ENCODE results near the gene ZNF527. TPM values are rescaled to one million over a fixed set of nuclear protein-coding genes. Genes with fewer than 3 reads are reported as not detected.
"Not testable (repeated sequence)": the region's sequence is repeated elsewhere in the genome, so short reads cannot be mapped to it uniquely, and the experiment has no call there.

ZNF527 gene
- total RNA-seq (ENCODE audit: insufficient read depth, low replicate concordance), result 16.6 TPM

- peak; percentile 99 for DNase-seq (ENCODE audit: low spot score)
Observed at GRCh38 chr19:37370880-37371661, at the start of gene ZNF527. Gene ZNF527, plus strand, starts transcription at chr19:37371099. Its CDS starts 3,100 bp downstream, at chr19:37374199.

- DNase-seq (ENCODE audit: low spot score), result no peak
Observed at GRCh38 chr19:37329686-37330085, 41.2 kb upstream of the ZNF527 start.

- no peak for DNase-seq (ENCODE audit: low spot score)
Observed at GRCh38 chr19:37332839-37333238, 38.1 kb upstream of the ZNF527 start.

GRCh38 chr19:37333457-37333856, 37.4 kb upstream of the ZNF527 start:
- DNase-seq (ENCODE audit: low spot score), result no peak

DNA sequence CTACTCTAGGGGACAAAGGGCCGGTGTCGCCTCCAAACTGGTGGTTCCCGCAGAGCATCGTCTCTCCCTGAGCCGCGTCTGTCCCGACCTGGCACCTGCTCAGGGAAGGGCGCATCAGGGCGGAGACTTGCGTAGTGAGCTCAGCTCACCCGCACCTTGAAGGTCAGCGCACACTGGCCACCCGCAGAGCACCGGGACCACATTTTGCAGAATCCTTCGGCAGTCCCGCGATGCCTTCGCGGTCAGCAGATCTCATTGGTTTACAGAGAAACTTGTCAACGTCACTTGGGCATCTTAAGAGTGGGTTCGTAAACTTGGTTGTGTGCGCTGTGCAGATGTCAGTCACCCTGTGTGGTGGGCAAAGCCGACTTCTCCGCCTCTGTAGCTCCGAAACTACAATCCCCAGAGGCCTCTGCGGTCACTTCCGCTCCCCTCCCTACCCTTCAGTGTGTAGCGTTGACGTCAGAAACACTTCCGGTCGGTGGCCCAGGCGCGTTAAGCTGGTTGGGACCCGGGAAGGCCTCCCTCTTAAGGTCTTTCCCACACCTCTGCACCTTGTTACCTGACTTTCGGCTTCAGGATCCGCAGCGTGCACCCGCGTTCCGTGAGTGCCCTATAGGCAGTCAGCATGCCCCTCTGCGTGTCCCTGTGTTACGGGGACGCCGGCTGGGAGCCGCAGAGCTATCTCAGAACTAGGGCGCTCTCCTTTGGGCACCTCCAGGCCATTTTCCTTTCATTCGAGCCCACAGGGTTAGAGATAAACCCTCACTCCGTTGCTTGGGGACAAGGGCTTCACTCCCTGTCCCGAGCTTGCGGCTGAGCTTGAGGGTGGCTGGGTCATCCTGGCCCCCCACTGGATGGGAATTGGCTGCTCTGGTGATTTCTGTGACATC, 36.5 kb upstream of the ZNF527 start:
- peak; percentile 98 for DNase-seq (ENCODE audit: low spot score)

DNA sequence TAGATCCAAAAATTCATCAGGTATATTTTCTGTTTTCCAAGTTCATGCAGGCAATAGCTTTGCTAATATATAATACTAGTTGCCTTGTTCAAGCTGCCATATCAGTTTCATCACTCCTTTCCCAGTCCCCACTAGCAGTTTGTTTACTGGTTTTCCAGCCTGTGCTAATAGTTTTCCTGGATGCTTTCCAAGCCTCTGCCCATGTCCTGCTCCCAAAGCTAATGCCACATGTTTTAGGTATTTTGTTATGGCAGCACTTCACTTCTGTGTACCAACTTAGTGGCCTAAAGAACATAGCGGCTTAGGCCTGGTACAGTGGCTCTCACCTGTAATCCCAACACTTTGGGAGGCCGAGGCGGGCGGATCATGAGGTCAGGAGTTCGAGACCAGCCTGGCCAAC, 28.1 kb upstream of the ZNF527 start:
- no peak for DNase-seq (ENCODE audit: low spot score)

DNA sequence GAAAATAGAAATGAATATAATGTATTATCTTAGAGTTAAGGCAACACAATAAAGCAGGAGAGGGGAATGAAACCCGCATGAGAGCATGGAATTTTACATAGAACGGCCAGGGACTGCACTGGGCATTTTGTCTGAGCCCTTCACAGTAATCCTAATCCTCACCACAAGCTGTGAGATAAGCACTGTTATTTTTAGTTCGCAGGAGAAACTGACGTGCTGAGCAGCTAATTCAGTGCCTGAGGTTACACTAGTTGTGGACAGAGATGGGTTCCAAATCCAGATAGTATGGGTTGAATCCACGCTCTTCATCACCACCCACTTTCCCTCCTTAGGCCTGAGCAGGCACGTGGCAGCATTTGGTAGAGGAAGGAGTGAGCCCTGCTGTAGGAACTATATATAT, 24.8 kb upstream of the ZNF527 start:
- DNase-seq (ENCODE audit: low spot score), result peak; percentile 21

GRCh38 chr19:37348060-37348459, 22.8 kb upstream of the ZNF527 start:
- no peak for DNase-seq (ENCODE audit: low spot score)

DNA sequence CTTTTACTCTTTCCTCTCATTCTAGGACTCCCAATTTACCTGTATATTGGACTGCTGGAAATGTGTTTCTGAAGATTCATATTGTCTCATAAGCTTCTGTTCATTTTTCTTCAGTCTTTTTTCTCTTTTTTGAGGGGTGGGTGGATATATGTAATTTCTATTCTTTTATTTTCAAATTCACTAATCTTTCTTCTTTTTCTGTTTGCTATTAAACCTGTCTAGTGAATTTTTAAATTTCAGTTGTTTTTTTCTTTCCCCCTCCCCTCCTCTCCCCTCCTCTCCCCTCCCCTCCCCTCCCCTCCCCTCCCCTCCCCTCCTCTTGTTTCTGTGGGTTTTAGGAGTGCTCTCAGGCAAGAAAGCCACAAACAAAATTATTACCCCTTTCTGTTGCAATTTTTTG, 16.9 kb upstream of the ZNF527 start:
- DNase-seq (ENCODE audit: low spot score), result no peak

DNA sequence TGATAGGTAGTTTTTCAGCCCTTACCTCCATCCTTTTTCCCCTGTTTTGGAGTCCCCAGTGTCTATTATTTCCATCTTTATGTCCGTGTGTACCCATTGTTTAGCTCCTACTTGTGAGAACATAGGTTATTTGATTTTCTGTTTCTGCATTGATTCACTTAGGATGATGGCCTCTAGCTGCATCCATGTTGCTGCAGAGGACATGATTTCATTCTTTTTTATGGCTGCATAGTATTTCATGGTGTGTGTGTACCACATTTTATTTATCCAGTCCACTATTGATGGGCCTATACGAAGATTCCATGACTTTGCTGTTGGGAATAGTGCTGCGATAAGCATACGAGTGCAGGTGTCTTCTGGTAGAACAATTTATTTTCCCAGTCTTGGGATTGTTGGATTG, 15.0 kb upstream of the ZNF527 start:
- DNase-seq (ENCODE audit: low spot score), result no peak

DNA sequence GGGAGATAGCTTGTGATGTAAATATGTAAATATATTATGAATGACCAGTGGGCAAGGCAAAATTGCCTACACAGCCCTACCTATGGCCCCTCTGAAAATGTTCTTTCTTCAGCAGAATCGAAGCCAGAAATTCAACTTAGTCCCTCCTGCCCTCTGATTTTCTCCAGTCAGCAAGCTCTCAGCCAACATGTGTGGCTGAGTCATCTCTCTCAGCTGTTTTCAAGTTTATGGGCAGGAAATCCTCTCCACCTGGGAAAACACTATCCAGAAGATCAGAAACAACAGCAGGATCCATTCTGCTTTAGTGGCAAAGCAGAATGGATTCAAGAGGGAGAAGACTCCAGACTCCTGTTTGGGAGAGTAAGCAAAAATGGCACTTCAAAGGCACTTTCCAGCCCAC, 8.9 kb upstream of the ZNF527 start:
- DNase-seq (ENCODE audit: low spot score), result peak; percentile 14

GRCh38 chr19:37362733-37363132, 8.2 kb upstream of the ZNF527 start:
- no peak for DNase-seq (ENCODE audit: low spot score)

GRCh38 chr19:37370386-37370879, 466 bp upstream of the ZNF527 start:
- not testable (repeated sequence) for DNase-seq (ENCODE audit: low spot score)

GRCh38 chr19:37389234-37389633, 18.3 kb downstream of the ZNF527 start:
- DNase-seq (ENCODE audit: low spot score), result no peak

GRCh38 chr19:37391399-37391798, 20.5 kb downstream of the ZNF527 start:
- not testable (repeated sequence) for DNase-seq (ENCODE audit: low spot score)

- no peak for DNase-seq (ENCODE audit: low spot score)
Observed at GRCh38 chr19:37401078-37401477, 30.2 kb downstream of the ZNF527 start.

DNA sequence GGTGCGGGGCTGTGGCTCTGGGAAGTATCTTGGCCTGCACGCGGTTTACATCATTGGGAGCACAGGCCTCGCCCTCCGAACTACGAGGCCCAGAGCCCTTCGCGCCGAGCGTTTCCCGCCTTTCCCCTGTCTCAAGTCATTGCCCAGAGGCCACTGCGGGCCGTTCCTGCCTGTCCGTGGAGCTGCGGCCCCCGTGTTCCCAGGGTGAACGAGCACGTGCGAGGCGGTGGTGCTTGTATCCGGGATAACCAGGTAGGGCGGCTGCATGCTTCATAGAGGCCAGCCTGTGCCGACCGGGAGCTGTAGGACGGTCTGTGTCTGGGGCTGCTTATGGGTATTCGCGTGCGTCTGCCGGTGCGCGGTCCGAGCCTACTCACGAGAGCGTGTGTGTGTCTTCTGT, 32.5 kb downstream of the ZNF527 start:
- DNase-seq (ENCODE audit: low spot score), result no peak

- DNase-seq (ENCODE audit: low spot score), result not testable (repeated sequence)
Observed at GRCh38 chr19:37406140-37406846, 35.4 kb downstream of the ZNF527 start.

- DNase-seq (ENCODE audit: low spot score), result no peak
Observed at GRCh38 chr19:37412700-37413099, 41.8 kb downstream of the ZNF527 start.

DNA sequence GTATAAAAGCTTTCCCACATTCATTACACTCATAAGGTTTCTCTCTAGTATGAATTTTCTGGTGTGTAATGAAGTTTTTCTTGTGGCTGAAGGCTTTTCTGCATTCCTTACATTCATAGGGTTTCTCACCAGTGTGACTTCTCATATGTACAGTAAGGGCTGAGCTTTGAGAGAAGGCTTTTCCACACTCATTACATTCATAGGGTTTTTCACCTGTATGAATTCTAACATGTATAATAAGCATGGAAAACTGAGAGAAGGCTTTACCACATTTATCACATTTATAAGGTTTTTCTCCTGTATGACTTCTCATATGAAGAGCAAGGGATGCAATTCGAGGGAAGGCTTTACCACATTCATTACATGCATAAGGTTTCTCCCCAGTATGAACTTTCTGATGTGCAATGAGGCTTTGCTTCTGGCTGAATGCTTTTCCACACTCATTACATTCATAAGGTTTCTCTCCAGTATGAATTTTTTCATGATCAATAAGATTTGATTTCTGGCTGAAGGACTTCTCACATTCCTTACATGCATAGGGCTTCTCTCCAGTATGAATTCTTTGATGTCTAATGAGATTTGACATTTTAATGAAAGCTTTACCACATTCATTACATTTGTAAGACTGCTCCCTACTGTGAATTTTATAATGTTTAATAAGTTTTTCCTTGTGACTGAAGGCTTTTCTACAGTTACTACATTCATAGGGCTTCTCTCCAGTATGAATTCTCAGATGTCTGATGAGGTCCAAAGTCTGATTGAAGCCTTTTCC, 42.6 kb downstream of the ZNF527 start:
- DNase-seq (ENCODE audit: low spot score), result no peak
